HG02938 (cell line): ENCODE results near the gene RSPO1.
A peak's percentile ranks its signal among the peaks of the same experiment; 100 is the strongest.
"Not testable (repeated sequence)": the region's sequence is repeated elsewhere in the genome, so short reads cannot be mapped to it uniquely, and the experiment has no call there.

Experiments used
- ATAC-seq: cut with Tn5 transposase; IDR thresholded peaks from one replicate; pipeline ENCODE4 v1.9.1; 2021; ENCODE audit warnings: mild to moderate bottlenecking, moderate library complexity; ENCODE audit not compliant: unreplicated experiment

The RSPO1 gene

DNA sequence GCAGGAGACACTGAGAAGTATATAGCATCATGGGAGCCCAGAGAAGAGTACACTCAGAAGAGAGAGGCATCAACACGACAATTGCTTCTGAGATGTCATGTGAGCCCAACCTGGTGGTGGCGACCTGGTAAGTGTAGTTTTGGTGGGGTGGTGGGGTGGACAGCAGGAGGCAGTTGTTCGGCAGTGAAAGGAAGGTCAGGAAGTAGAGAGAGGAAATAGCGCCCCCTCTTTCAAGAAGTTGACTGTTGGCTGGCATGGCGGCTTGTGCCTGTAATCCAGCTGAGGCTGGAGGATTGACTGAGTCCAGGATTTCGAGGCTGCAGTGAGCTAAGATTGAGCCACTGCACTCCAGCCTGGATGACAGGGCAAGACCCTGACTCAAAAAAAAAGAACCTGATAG, 12.6 kb downstream of the RSPO1 start:
- ATAC-seq, result no peak

DNA sequence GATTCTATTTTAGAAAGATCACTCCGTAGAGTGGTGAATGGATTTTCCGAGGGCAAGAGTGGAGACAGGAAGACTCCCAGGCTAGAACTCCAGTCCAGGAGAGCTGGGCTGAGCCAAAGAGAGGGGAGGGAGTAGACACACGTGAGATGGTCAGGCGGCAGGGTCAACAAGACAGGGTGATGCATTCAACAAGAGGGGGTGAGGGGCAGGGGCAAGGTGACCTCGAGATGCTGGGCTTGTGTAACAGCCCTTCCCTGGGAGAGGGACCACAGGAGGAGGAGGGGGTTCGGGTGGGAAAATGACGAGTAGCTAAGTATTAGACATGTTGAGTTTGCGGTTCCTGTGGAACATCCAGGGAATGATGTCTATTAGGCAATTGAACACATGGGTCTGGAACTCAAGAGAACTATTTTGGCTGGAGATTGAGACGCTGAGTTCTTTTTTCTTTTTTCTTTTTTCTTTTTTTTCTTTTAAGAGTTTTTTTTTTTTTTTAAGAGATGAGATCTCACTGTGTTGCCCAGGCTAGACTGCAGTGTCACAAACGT, 13.3 kb downstream of the RSPO1 start:
- ATAC-seq, result no peak

- ATAC-seq, result no peak
These were observed 14.0 kb downstream of the RSPO1 start for GRCh38 chr1:37620707-37621106.

DNA sequence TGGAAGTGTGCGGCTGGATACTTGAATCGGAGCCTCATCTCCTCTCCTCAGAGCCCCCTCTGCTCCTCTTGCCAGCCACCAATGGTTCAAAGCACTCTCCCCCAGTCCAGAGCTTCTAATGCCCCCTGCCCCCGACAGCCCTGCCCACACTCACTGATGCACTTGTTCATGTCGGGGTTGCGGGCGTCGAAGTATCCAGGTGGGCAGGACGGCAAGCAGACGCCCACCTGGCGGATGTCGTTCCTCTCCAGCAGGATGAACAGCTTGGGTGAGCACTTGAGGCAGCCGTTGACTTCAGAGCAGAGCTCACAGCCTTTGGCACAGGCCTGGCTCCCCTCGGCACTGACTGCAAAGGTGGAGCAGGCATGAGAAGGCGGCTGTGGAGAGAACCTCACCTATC, 18.4 kb downstream of the RSPO1 start:
- ATAC-seq, result no peak

DNA sequence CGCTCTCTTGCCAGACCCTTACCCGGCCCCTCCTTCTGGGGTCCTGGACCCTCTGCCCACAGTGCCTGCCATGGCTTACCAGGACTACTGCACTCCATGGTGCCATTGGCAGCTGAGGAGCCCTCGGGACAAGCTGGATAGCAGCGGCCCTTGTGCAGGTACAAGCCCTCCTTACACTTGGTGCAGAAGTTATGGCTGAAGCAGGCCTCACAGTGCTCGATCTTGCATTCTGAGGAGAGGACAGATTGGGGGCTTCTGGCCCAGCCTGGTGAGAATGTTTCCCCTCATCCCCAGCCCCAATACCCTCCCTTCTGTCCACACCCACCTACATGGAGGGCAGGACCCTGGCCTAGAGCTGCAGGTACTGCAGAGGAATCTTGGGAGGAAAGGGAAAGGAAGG, 20.6 kb downstream of the RSPO1 start:
- ATAC-seq, result no peak

GRCh38 chr1:37612186-37612585, 22.5 kb downstream of the RSPO1 start:
- ATAC-seq, result no peak

DNA sequence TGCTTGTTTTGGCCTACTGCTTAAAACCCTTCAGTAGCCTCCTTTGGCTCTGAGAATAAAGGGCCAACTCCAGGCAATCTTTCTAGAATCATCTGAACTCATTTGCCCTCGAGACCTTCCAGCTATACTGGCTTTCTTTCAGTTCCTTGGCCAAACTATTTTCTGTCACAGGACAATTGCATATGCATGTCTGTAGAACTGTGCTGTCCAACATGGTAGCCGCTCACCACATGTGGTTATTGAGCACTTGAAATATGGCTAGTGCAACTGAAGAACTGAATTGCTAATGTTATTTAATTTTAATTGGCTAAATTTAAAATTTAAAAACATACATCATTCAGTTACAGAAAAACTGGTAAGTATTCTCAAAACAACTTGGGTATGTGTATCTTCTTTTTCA, 24.7 kb downstream of the RSPO1 start:
- ATAC-seq, result no peak

GRCh38 chr1:37609002-37609401, 25.7 kb downstream of the RSPO1 start:
- ATAC-seq, result no peak

GRCh38 chr1:37606481-37607263, 28.0 kb downstream of the RSPO1 start:
- ATAC-seq, result no peak

GRCh38 chr1:37605806-37606474, 28.8 kb downstream of the RSPO1 start:
- no peak for ATAC-seq

- ATAC-seq, result no peak
These were observed 29.5 kb downstream of the RSPO1 start for GRCh38 chr1:37605061-37605650.

- no peak for ATAC-seq
These were observed 31.7 kb downstream of the RSPO1 start for GRCh38 chr1:37602750-37603694.

GRCh38 chr1:37601441-37601840, 33.3 kb downstream of the RSPO1 start:
- no peak for ATAC-seq

DNA sequence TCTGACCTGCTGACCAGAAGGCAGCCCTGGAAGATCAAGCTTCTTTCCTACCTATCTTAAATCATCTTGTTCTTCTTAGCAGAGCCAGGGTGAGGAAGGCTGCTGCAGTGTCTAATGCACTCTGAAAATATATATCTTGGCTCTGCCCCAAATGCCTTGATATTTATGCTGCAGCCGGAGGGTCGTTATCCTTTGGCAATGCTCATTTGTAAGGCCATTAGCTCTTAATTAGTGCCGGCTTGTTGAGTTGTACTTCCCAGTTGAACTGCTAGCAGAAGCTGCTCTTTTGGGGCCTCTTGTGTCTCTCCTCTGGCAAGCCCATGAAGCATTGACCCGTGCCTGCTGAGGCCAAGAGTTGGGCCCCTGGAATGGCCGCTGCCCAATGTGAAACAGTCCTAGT, 34.8 kb downstream of the RSPO1 start:
- ATAC-seq, result no peak

GRCh38 chr1:37596182-37596667, 38.5 kb downstream of the RSPO1 start:
- ATAC-seq, result no peak

DNA sequence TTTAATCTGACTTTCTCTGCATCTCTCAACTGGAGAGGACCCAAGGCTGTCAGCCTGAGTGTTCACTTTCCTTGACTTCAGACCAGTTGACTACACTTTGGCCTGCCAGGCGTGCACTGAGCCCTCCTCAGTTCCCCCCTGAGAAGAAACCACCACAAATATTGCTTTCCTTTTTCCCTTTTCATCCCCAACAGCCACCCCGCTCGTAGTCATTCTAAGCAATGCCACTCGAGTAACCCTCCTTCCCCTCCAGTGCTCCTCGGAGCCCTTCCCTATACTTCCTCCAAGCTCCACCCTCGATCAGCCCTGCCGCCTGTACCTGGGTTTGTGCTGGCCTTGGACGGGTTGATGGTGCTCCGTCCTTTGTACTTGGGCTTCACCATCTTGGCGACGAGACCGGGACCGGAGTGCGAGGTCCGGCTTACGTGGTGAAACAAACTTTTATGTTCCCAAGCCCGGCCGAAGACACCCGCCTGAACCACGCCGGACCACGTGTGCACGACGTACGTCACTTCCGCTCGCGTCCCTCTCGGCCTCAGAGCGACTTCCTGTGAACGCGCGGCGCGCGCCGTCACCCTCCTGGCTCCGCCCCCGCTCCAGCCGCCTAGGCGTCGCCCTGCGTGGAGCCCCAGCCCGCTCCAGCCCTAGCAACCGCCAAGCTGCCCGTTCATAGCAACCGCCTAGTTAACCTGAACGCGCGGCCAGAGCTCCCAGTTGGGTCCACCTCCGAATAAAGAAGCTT, 39.1 kb downstream of the RSPO1 start, which contains the start of gene GNL2:
Gene GNL2, minus strand, starts transcription at position 498 of the 742 bp plus-strand sequence. Its CDS starts 115 bp downstream, at position 383.
- ATAC-seq, result peak; percentile 93

- ATAC-seq, result no peak
These were observed 41.0 kb downstream of the RSPO1 start for GRCh38 chr1:37593726-37594125.

DNA sequence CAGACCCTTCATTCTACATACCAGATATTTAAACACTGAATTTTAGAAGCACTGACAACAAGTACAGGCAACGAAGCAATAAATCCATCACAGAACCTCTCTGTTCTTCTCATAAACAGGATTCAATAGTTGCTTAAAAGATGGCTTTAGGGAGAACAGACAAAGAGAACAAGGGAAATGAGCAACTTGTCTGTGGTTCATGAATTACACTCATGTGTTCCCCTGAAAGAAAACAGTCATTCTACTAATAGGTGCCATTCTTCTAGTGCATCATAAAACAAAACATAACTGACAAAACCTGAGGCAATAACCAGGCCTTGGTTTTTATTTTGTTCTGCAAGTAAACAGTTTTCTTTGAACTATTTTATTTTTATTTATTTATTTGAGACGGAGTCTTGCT, 45.8 kb downstream of the RSPO1 start:
- no peak for ATAC-seq

DNA sequence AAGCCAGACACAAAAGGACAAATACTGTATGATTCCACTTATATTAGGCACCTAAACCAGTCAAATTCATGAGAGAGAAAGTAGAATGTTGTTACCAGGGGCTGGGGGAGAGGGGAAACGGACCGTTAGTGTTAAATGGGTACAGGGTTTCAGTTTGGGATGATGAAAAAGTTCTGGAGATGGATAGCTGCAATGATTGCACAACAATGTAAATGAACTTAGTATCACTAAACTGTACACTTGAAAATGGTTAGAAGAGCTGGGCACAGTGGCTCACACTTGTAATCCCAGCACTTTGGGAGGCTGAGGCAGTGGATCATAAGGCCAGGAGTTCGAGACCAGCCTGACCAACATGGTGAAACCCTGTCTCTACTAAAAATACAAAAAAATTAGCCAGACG, 50.1 kb downstream of the RSPO1 start:
- ATAC-seq, result not testable (repeated sequence)

DNA sequence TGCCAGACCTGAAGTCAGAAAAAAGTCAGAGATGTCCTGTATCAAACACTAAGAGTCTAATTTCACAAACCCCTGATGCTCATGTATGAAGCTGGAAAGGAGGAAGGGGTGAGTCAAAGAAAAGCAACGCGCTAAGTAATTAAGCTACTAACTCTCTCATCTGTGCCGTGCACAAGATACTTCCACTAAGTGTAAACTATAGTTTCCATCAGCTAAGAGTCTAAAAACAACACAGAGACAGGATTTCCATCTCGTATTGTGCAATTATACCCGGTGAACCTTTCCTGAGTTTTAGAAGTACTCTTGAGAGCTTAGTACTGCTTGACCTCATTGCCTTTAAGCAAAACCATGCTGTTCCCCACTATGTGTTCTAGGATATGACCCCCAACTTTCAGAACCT, 59.0 kb downstream of the RSPO1 start:
- no peak for ATAC-seq
